ENCODE data around the gene YES1. TPM values are rescaled to one million over a fixed set of nuclear protein-coding genes. Genes with fewer than 3 reads are reported as not detected.

Gene YES1
- total RNA-seq, 4 donors from 2014 or later: 49.4 to 128 (median 96.0) TPM

GRCh38 chr18:814300-815084 lies 2.5 kb upstream of the YES1 start:
- in situ Hi-C loops (cut with MboI; ENCODE audit: low pct_ligation_motif_present in 1 of 4, low pct_unique_long_range_greater_than_20kb in 1 of 4, low sequenced_read_pairs in 3 of 4): no loop called here
- intact Hi-C loops (cut with DNase I; ENCODE audit: low total_unique reads): no loop called here
- Histone ChIP-seq H3K9me3 (no peaks in the 10 kb centered on the region), H3K4me3 (no peak overlapping the region), H3K27me3 (peaks cover 1% of the 10 kb centered on the region), H3K36me3 (no peaks in the 10 kb centered on the region), H3K4me1 (peaks cover 0 to 30% (median 5%) of the 10 kb centered on the region in 4 donors), H3K27ac (peak overlapping the region in 1 of 4 donors; percentile 18)
- 61 to 80% methylated on average over 4 of the region's 4 CpGs for WGBS, 2 donors (ENCODE audit: low coverage in 1 of 2)
- DNase-seq: no peak
- TF ChIP-seq EP300 (IDR thresholded peaks at IDR 0.05; ENCODE audit: low read depth) (no peak), POLR2A (IDR thresholded peaks at IDR 0.05) (no peak), CTCF (IDR thresholded peaks at IDR 0.05) (no peak), POLR2AphosphoS5 (IDR thresholded peaks at IDR 0.05) (no peak)

- no peaks in the 10 kb centered on the region for H3K36me3 ChIP-seq
- no peaks in the 10 kb centered on the region for H3K27me3 ChIP-seq
- peak overlapping the region; percentile 93 to 99 (median 96) for H3K27ac ChIP-seq
- intact Hi-C loops (cut with DNase I; ENCODE audit: low total_unique reads) (no loop called here), in situ Hi-C loops (cut with MboI; ENCODE audit: low pct_ligation_motif_present in 1 of 4, low pct_unique_long_range_greater_than_20kb in 1 of 4, low sequenced_read_pairs in 3 of 4) (no loop called here)
- no peaks in the 10 kb centered on the region for H3K9me3 ChIP-seq
- 46 to 72% methylated on average over 12 to 18 of the region's 18 CpGs for WGBS, 2 donors (ENCODE audit: low coverage in 1 of 2)
- TF ChIP-seq CTCF (IDR thresholded peaks at IDR 0.05): no peak
- no peak for TF ChIP-seq POLR2A (IDR thresholded peaks at IDR 0.05)
- TF ChIP-seq EP300 (IDR thresholded peaks at IDR 0.05; ENCODE audit: low read depth): no peak
- TF ChIP-seq POLR2AphosphoS5 (IDR thresholded peaks at IDR 0.05): no peak
- peak overlapping the region in 3 of 4 donors; percentile 82 to 98 (median 88) for H3K4me3 ChIP-seq
- DNase-seq: no peak
- H3K4me1 ChIP-seq: peaks cover 3 to 38% (median 5%) of the 10 kb centered on the region in 4 donors
Measured at GRCh38 chr18:813172-814071, 1.4 kb upstream of the YES1 start.

- 1% methylated on average over 37 of the region's 66 CpGs; no CpG with 5 or more reads in 1 of the 2 donors for WGBS, 2 donors (ENCODE audit: low coverage in 1 of 2)
- Histone ChIP-seq H3K36me3 (no peaks in the 10 kb centered on the region), H3K27me3 (no peaks in the 10 kb centered on the region), H3K27ac (peak overlapping the region; percentile 93 to 99 (median 96)), H3K4me3 (peak overlapping the region; percentile 82 to 98 (median 93)), H3K4me1 (peaks cover 4 to 47% (median 11%) of the 10 kb centered on the region in 4 donors), H3K9me3 (no peaks in the 10 kb centered on the region)
- peak; percentile 84 for DNase-seq
- TF ChIP-seq POLR2A (IDR thresholded peaks at IDR 0.05) (peak; percentile 75), CTCF (IDR thresholded peaks at IDR 0.05) (no peak), EP300 (IDR thresholded peaks at IDR 0.05; ENCODE audit: low read depth) (no peak), POLR2AphosphoS5 (IDR thresholded peaks at IDR 0.05) (peak in 2 of 3 donors; percentile 56 to 66)
- intact Hi-C loops (cut with DNase I; ENCODE audit: low total_unique reads) (no loop called here), in situ Hi-C loops (cut with MboI; ENCODE audit: low pct_ligation_motif_present in 1 of 4, low pct_unique_long_range_greater_than_20kb in 1 of 4, low sequenced_read_pairs in 3 of 4) (no loop called here)
Measured at GRCh38 chr18:812376-813171, 532 bp upstream of the YES1 start.

All from transverse colon (tissue), 4 donors.